Measurements from ENCODE around the gene OSR1.

Gene OSR1

DNA sequence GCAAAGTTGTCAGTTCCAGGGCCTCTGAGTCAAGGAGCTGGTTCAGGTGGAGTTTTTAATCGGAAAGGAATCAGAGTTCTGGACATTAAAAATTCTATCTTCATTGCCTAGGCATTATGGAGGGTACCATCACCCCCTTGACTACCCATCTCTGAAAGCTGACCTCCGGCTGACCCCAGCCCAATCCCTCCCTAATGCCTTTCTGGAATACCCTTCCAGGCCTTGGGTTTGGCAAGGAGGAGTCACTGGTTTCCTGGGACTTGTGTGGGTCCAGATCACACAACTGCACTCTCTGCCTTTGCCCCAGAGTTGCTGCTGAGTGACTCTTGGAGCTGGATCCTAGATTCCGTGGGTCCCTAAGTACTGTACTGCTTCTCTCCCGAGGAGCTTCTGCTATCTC is 1.0 kb upstream of the OSR1 start:
- in situ Hi-C loops (cut with MboI; ENCODE audit: low sequenced_read_pairs), result no loop called here

DNA sequence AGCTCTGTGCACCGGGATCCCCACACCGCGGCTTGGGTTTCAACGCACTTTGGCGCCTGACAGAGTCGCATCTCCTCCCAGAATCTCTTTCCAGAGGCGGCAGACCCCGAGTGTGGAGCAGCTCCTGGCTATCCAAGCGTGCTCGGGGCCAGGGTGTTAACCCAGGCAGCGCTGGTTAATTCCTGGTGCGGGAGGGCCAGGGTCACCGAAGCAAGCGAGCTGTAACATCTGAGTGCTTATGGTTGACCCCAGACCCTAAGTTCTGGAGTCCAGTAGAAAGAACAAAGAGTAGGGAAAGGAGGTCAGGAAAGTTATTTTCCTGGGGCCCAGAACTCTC is 566 bp upstream of the OSR1 start:
- in situ Hi-C loops (cut with MboI; ENCODE audit: low sequenced_read_pairs), result no loop called here

DNA sequence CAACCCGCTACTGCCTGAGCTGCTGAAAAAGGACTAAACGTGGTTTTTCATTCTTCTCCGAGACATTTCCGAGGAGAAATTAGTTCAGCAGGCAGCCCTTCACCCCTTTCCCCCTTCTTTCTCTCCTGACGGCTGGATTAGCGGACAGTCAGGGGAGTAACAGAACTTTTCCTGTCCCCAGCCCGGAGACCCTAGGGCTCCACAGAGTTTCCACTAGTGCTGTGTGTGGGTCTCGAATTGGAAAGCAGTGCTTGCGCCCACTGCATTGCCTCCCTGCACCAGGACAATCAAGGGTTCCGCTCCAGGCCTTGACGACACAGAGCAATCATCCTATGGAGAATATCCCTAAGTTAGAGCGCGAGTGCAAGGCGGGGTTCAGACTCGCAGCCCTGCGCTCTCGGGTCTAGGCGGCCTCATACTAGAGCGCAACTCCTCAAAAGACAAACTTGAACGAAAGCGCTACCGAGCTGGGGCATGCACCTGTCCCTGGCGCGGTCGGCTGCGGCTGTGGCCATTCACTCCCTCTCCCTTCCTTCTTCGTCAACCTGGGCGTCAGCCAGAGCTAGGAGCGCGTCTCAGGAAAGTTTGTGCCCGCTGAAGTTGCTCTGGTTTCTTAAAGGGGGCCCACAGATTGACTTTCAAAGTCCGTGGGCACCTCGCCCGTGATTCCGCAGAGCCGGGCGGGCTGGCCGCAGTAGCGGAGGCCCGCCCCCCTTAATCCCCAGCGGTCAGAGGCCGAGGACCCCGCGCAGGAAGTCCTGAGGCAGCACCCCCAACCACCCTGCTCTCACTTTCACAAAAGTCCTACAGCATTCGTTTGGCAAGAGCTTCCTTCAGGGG is 801 bp downstream of the OSR1 start:
- in situ Hi-C loops (cut with MboI; ENCODE audit: low sequenced_read_pairs), result no loop called here

DNA sequence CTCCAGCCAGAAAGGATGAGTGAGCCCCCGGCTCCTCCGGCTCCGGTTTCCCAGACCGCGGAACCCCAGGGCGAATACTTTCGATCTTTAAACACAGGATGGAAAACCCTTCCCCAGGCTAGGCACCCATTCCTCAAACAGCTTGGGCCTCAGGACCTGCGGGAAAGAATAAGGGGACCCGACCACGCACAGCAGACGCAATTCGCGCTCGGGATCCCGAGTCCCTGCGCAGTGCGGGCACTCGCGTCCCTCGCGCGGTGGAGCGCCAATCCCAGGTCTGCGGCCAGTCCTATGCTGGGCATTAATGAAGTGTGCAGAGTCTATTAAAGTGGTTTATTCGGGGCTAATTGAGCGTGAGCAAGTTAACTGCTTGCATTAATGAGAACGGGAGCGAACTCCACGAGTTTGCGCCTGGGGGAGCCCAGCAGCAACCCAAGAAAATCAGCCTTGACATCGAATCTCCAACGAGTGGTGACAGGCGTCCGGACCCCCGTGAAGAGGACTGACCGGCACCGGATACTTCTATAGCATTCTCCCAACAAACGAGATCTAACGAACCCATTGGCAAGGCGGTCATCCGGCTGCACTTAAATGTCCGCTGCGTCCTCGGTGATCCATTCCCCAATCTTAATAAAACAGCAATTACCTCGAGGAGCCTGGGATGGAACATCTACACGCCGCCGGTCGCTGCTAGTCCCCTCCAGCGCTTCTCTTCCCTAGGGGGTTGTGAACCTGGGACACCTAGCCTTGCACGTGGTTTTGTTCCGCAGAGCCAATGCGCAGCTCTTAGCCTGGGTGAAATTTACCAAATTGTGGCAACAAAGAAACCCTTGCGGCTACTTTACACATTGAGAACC is 1.6 kb downstream of the OSR1 start:
- in situ Hi-C loops (cut with MboI; ENCODE audit: low sequenced_read_pairs), result no loop called here

DNA sequence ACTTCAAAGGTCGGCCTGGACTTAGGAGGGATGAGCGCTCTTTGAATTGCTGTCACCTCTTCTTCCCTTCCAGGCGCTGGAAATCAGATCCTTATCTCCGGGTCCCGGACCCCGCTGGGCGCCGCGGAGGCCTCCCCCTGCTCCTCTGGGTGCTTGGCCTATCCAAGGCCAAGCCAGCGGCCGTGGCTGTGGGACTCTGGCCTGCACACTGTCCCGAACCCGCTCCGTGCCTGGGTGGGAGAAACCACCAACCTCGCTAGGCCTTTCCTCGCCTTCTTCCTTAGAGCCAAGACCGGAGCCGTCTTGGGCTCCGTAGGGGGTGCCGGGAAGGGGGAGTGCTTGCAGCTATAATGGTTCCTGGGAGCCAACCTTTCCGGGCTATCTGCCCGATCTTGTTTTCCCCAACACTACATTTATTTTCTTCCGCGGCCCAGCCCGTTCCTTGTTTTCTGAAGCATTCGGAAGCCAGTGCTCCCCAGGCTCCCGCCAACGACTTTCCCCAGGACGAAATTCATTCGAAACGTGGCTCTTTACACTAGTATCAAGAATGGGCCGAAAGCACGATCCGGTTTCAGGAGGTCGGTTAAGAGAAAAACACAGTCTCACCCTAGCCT is 2.4 kb downstream of the OSR1 start:
- in situ Hi-C loops (cut with MboI; ENCODE audit: low sequenced_read_pairs), result no loop called here

DNA sequence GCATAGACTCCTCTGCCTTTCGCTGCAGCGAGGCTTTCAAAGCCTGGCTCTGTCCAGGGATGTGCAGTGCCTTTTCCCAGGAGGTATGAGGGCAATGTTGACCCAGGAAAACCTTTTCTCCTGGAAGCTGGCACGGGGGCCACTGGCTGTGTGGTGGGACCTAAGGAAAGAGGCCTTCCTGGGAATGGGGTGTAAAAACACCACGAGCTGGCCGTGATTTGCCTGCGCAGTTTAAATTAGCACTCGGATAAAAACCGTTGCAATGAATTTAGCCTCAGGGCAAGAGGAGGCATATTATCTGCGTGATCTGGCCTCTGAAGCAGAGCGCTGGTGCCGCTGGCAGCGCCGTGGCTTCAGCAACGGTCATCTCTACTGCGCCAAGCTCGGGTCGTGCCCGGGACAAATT is 3.0 kb downstream of the OSR1 start:
- in situ Hi-C loops (cut with MboI; ENCODE audit: low sequenced_read_pairs), result no loop called here

DNA sequence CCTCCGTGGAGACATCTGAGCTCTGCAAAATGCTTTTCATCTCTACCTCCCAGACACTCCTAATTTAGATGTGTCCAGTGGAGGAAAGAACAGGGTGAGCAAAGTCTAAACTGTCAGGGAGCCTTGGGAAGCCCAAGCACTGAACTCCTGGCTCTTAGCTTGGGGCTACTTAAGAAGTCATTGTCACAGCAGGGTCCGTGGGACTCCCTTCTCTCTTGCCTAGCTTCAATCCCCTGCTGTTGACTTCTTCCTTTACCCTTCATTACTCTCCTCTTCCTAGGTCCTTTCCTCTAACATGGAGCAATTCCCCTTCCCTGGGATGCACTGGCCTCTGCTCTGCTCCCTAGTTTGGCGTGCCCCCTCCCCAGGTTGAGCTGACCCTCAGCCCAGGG is 3.4 kb downstream of the OSR1 start:
- in situ Hi-C loops (cut with MboI; ENCODE audit: low sequenced_read_pairs), result no loop called here

DNA sequence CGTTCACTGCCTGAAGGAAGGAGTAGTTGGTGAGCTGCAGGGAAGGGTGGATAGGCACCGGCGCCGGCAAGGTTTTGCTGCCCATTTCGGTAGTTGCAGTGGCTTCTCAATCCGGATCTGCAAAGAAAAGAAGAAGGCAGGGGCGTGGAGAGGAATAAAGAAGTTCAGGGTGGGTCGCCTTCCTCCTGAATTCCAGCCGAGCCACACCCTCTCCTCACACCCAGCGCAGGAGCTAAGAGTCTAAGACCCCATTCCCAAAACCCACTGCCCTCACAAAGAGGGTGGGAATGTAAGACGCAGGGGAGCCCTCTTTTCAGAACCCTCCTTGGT is 4.7 kb downstream of the OSR1 start:
- in situ Hi-C loops (cut with MboI; ENCODE audit: low sequenced_read_pairs), result no loop called here

DNA sequence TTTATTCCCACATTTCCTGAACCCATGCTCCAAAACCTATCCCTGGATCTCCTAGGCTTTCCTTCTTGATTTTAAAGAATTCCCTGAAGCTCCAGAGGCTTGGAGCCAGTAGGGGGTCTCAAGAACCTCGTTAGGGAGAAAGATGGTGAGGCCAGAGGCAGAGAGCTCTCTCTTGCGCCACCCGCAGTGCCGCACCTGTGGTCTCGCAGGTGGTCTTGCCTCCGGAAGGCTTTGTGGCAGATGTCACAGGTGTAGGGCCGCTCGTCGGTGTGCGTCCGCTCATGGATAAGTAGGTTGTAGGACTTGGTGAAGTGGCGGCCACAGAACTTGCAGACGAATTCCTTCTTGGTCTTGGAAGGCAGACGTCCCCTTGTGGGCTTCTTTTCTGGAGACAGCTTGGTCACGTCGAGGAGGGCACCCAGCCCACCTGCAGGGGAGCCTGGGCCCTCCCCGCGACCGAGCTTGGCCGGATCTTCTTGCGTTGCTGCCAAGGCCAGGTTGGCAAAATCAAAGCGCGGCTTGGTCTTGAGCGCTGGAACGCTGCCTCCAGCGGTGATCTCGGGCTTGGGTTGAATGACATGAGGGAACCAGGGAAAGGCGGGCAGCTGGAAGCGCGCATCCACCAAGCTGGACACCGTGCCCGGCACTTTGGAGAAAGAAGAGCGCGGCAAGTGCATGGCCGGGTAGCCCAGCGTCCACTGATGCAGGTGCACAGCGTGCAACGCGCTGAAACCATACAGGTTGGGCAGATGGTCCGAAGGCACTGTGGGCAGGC is 5.3 kb downstream of the OSR1 start:
- in situ Hi-C loops (cut with MboI; ENCODE audit: low sequenced_read_pairs), result no loop called here

DNA sequence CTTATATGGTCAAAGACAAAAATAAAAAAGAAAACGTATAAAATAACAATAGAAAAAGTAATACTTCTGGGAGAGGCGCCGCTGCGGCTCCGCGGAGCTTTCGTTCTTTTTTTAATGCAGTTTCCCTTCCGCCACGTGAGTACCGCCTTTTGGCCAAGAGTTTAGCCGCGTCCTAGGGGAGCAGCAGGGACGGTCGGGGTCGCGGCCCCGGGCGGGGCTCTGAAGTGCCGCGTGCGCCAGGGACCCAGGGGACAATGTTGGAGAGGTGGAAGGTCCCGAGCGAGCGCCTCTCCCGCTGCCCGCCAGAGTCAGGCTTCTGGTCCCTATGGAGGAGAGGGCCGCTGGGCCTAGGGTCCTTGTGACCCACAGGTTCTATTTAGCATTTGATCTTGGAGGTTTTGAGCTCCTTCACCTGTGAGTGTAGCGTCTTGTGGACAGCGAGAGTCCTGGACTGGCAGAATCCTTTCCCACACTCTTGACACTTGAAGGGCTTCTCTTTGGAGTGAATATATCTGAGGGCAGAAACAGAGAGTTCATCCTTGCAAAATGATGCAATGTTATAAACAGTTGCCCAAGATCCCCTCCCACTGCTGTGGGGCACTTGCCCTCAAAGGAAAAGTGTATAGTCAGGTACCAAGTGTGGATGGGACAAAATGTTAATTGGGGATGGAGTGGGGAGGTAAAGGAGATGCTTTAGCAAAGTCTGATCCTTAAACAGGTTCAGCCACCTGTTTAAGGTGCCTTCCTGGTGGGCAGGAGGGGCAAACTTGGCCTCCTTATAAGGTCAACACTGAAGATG is 6.3 kb downstream of the OSR1 start:
- in situ Hi-C loops (cut with MboI; ENCODE audit: low sequenced_read_pairs), result no loop called here

DNA sequence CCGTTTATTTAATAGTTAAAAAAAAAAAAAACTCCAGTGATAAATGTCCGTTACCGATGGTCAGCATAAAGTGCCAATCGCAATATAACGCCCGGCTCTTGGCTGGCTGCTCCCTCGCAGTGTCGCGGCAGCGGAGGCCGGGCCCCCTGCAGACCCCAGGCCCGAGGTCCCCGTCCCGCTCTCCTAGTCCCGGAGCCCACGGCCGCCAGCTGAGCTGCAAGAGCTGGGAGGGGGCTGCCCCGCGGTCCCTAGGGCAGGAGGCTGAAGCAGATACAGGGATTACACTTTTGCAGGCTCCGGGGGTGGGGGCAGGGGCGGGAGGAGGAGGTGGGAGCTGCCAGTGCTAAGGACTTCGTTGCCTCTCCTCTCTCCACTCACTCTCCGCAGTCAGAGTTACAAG is 6.9 kb downstream of the OSR1 start:
- in situ Hi-C loops (cut with MboI; ENCODE audit: low sequenced_read_pairs), result no loop called here

DNA sequence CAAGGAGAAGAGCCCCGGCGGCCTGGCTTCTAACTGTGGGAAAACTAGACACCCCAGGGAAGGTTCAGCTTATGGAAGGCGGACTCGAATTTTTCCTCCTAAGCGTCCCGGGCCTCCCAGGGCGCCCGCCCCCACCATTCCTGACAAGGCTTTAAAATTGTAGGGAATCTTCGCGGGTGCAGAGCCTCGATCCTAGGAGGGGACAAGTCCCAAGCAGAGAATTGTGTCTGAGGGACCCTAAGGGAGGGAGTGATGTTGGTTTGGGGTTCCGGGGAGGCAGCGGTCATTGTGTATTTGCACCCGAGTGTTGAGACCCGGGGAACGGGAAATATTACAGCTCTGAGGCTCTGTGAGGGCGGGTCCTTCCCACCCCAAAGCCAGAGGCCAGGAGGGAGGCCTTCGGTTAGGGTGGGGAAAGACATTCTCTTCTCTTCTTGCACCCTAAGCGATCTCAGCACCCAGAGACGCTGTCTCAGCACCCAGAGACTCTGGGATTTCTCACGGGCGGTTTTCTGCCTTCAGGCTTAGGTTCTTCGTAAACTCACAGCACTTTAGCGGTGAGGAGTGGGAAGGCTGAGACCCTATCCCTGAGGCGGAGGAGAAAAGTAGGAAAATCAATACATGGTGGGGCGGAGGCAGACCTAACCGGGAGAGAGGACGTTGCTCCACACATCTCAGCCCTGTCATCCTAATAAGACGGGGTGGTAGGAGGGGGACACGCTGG is 7.6 kb downstream of the OSR1 start:
- in situ Hi-C loops (cut with MboI; ENCODE audit: low sequenced_read_pairs), result no loop called here

DNA sequence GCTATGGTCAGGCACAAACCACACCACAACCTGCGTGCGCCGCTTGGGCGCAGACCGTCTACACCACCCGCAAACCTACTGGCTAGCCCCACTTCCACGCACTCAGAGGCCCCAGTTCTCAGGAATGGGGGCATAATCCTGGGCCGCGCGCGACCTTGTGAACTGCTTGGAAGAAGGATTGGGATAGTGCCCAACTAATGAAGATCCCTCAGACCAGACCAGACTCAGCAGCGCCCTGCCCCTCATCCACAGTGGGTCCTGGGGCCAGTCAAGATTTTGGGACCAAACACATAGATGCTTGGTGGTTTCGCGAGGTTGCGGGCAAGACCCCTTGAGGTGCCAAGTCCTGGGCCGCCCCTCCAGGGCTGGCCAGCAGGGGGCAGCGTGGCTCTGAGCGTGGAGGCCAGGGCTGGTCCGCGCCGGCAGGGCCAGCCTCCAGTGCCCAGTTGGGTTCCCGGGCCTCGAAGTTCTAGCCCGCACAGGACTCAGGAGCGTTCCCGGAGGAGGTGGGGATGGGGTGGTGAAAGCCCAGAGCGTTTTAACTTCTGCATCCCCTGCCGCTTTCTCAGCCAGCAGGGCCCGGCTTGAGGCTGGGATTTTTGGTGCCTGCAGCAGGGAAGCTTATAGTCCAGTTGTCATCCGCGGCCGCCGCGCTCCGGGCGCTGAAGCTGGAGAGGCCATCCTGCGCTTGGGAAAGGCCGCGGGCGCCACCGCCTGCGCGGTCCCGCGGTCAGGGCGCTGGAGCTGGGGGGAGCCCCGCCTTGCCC is 8.3 kb downstream of the OSR1 start:
- in situ Hi-C loops (cut with MboI; ENCODE audit: low sequenced_read_pairs), result no loop called here

DNA sequence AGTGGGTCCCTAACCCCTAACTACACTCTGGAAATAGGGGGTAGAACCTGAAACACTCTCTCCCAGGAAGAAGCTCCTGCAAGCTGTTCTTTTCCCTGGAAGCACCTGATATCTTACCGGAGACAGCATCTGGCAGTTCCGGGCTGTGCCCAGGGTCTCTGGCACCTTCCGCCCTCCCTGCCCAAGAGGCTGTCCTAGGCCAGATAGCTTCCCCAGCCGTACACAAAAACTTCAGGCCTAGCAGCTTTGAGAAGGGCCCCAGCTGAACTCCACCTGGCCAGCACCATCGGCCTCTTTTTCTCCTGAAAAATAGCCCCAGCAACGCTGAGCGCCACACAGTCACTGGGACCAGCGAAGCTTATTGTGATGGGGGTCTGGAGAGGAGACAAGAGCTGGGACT is 9.7 kb downstream of the OSR1 start:
- in situ Hi-C loops (cut with MboI; ENCODE audit: low sequenced_read_pairs), result no loop called here

DNA sequence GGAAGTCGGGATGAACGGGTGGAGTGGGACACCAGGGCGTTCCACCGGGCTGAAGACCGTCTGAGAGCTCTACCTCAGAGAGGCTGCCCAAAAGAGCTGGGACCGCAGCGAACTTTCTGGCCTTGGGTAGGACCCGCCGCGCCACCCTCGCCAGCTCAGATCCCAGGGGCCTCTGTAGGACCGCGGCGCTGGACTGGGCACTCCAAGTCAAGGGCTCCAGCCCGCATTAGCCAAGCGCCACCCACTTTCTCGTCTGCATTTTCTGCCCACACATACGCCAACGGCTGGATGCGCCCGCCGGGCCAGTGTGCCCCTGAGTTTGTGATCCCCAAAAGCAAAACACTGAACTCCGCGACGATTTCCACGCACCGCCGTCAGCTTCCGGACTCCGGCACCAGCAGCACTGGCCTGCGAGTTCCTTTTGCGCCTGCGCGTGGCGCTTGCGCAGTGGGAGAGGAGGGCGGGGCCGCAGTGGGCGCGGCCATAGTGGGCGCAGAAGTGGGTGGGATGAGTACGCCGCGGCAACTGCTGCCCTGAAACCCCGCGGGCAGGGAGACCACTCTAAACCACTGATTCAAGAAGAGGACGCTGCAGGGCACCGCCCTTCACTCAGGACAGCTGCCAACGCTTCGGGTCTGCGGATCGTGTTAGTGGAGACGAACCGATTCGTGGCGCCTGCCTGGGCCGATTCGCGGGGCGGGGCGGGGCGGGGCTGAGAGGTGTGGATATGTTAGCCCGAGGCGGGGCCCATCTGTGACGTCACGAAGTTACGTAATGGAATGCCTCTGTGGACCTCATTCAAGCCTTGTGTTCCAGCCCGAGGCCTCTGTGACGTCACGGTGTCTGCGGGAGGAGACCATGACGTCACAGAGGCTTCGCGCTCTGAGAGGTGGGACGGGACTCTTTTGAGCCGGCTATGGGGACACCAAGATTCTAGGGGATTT is 10.5 kb downstream of the OSR1 start:
- in situ Hi-C loops (cut with MboI; ENCODE audit: low sequenced_read_pairs), result no loop called here

DNA sequence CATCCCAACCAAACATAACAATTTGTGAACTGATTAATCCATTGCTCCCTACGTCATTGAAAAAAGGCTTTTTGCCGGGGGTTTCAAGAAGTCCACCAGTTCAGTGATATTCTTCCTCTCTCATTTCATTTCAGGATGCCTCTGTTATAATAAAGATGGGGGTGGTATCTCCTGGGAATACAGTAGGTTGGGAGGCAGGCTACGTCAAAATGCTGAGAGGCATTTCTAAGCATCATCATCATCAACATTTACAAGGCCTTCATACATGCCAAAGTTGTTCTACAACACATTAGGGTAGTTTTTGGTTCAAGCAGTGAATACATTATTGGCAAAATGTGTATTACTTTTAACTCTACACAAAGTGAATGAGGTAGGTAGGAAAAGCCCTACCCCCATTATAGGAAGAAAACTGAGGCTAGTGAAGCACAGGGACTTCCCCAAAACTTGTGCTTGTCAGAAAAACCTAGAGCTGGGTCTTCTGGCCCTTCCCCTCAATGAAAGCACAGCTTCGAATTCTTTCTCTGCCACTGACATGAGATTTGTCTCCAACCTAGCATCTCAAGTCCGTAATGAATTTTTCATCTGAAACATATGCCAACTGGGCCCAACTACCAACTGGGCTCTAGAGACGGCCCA is 11.3 kb downstream of the OSR1 start:
- in situ Hi-C loops (cut with MboI; ENCODE audit: low sequenced_read_pairs), result no loop called here

DNA sequence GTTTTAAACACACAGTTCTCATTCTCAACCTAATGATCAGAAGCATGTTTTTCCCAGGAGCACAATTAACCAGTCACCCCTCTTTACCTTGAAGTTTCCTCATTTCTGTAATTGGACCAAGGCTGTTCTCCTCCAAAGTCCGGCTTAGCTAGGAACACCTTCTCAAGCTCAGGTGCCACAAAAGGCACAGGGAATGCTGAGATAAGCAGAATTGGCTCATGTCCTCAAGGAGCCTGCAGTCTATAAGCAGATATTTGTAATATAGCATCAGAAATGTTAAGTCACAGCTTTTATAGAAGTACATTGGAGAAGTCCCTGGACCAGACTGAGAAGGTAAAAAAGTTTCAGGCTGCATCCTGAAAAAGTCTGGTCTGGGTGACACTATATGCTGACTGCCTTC is 20.7 kb downstream of the OSR1 start:
- in situ Hi-C loops (cut with MboI; ENCODE audit: low sequenced_read_pairs), result no loop called here

DNA sequence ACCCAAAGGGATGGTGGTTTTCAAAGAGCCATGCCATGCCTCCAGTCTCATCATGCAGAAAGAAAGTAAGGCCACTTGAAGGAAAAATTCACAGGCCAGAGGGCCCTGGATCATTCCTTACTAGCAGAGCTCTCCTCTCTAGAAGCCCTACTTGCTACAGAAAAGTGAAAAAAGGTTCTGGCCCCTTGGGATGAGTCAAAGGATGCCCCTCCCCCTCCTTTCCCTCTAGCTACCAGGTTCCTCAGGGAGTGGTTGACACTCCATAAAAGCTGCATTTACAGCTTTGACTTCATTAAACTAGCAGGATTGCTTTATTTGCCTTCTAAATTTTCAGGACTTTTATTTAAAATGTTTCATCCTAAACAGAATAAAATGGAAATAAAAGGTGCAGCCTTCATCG is 21.2 kb downstream of the OSR1 start:
- in situ Hi-C loops (cut with MboI; ENCODE audit: low sequenced_read_pairs), result no loop called here
